ENCODE data around the gene HNF1A. TPM values are rescaled to one million over a fixed set of nuclear protein-coding genes. Genes with fewer than 3 reads are reported as not detected.
A peak's percentile ranks its signal among the peaks of the same experiment; 100 is the strongest.

HNF1A gene
- polyA plus RNA-seq, 3 donors, result 0.03 TPM; not detected in 2

- intact Hi-C loops (cut with micrococcal nuclease), result no loop called here
- Mint-ChIP-seq H3K36me3 (no peaks in the 10 kb centered on the region), H3K9me3 (peaks cover 0 to 6% (median 0%) of the 10 kb centered on the region in 7 donors), H3K27me3 (ENCODE audit: low read depth in 3 of 3) (peaks cover 5 to 6% (median 6%) of the 10 kb centered on the region in 3 donors), H3K4me1 (no peaks in the 10 kb centered on the region), H3K27ac (no peak overlapping the region), H3K4me3 (no peak overlapping the region)
- no peak for DNase-seq
- H3K27ac ChIP-seq (ENCODE audit: low read depth in 1 of 2, low read length in 2 of 2), result no peak overlapping the region
- H3K9ac ChIP-seq (ENCODE audit: insufficient read depth, low read length, poor library complexity, severe bottlenecking), result no peak overlapping the region
- H4K20me1 ChIP-seq (ENCODE audit: insufficient read depth, low read length), result no peaks in the 10 kb centered on the region
- H3K9me3 ChIP-seq (replicated peaks in 1 of 2; ENCODE audit: control insufficient read depth in 1 of 2, insufficient read depth in 1 of 2, low read length in 2 of 2), result no peaks in the 10 kb centered on the region
- H3K79me2 ChIP-seq (ENCODE audit: insufficient read depth, low read length), result no peaks in the 10 kb centered on the region
- no peak overlapping the region for H3K4me3 ChIP-seq (replicated peaks in 1 of 3; ENCODE audit: low read depth in 2 of 3, low read length in 3 of 3)
- no peak for TF ChIP-seq CTCF (IDR thresholded peaks at IDR 0.05)
- no peak overlapping the region for H2AFZ ChIP-seq (ENCODE audit: insufficient read depth, low read depth, low read length, poor library complexity, severe bottlenecking)
- H3K4me1 ChIP-seq (ENCODE audit: control insufficient read depth in 1 of 2, insufficient read depth in 2 of 2, low read length in 2 of 2), result no peaks in the 10 kb centered on the region
- no peaks in the 10 kb centered on the region for H3K36me3 ChIP-seq (replicated peaks in 1 of 2; ENCODE audit: control insufficient read depth in 1 of 2, insufficient read depth in 2 of 2, low read length in 2 of 2)
- no peaks in the 10 kb centered on the region for H3K27me3 ChIP-seq (ENCODE audit: control insufficient read depth in 2 of 2, insufficient read depth in 2 of 2, low read length in 2 of 2)
- H3K4me2 ChIP-seq (replicated peaks; ENCODE audit: extremely low read depth, low read length, poor library complexity, severe bottlenecking), result no peak overlapping the region
- no CpG with 5 or more reads among the region's 1 CpG for WGBS (ENCODE audit: insufficient coverage)
Measured at GRCh38 chr12:120992989-120993388, 14.6 kb downstream of the HNF1A start.

GRCh38 chr12:120993496-120993895, 15.2 kb downstream of the HNF1A start:
- 95% methylated on average over 10 of the region's 11 CpGs for WGBS (ENCODE audit: insufficient coverage)
- no peaks in the 10 kb centered on the region for H3K27me3 ChIP-seq (ENCODE audit: control insufficient read depth in 2 of 2, insufficient read depth in 2 of 2, low read length in 2 of 2)
- H3K4me1 Mint-ChIP-seq, result no peaks in the 10 kb centered on the region
- H3K27ac ChIP-seq (ENCODE audit: low read depth in 1 of 2, low read length in 2 of 2), result no peak overlapping the region
- H3K9ac ChIP-seq (ENCODE audit: insufficient read depth, low read length, poor library complexity, severe bottlenecking), result no peak overlapping the region
- H3K36me3 ChIP-seq (replicated peaks in 1 of 2; ENCODE audit: control insufficient read depth in 1 of 2, insufficient read depth in 2 of 2, low read length in 2 of 2), result no peaks in the 10 kb centered on the region
- H3K4me1 ChIP-seq (ENCODE audit: control insufficient read depth in 1 of 2, insufficient read depth in 2 of 2, low read length in 2 of 2), result no peaks in the 10 kb centered on the region
- no peak overlapping the region for H2AFZ ChIP-seq (ENCODE audit: insufficient read depth, low read depth, low read length, poor library complexity, severe bottlenecking)
- no peak for TF ChIP-seq CTCF (IDR thresholded peaks at IDR 0.05)
- H3K9me3 ChIP-seq (replicated peaks in 1 of 2; ENCODE audit: control insufficient read depth in 1 of 2, insufficient read depth in 1 of 2, low read length in 2 of 2), result no peaks in the 10 kb centered on the region
- no peak overlapping the region for H3K4me3 Mint-ChIP-seq
- peaks cover 0 to 6% (median 0%) of the 10 kb centered on the region in 7 donors for H3K9me3 Mint-ChIP-seq
- no peaks in the 10 kb centered on the region for H3K36me3 Mint-ChIP-seq
- intact Hi-C loops (cut with micrococcal nuclease), result no loop called here
- no peaks in the 10 kb centered on the region for H4K20me1 ChIP-seq (ENCODE audit: insufficient read depth, low read length)
- H3K79me2 ChIP-seq (ENCODE audit: insufficient read depth, low read length), result no peaks in the 10 kb centered on the region
- DNase-seq, result no peak
- H3K27ac Mint-ChIP-seq, result peak overlapping the region in 1 of 7 donors; percentile 17
- no peak overlapping the region for H3K4me2 ChIP-seq (replicated peaks; ENCODE audit: extremely low read depth, low read length, poor library complexity, severe bottlenecking)
- peaks cover 5 to 6% (median 6%) of the 10 kb centered on the region in 3 donors for H3K27me3 Mint-ChIP-seq (ENCODE audit: low read depth in 3 of 3)
- H3K4me3 ChIP-seq (replicated peaks in 1 of 3; ENCODE audit: low read depth in 2 of 3, low read length in 3 of 3), result no peak overlapping the region

Data from CD14-positive monocyte (primary cell).